AG04450 (cell line): ENCODE data around the gene CCM2L. TPM values are rescaled to one million over a fixed set of nuclear protein-coding genes. Genes with fewer than 3 reads are reported as not detected.

ENCODE experiments used
- CTCF ChIA-PET: fragments of 300-600, 350-600 bp; formaldehyde crosslinking; extraction: SDS; loops from one replicate; lab custom pipeline; 2022; ENCODE audit warnings: antibody characterized with exemption, inconsistent platforms; lab: Charles Lee
- POLR2A ChIA-PET: fragments of 350-600 bp; formaldehyde crosslinking; extraction: SDS; loops from one replicate; lab custom pipeline; 2021; ENCODE audit warnings: antibody characterized with exemption, inconsistent platforms; lab: Yijun Ruan, JAX
- DNase-seq: peaks from one replicate; pipeline ENCODE4 v3.0.0-alpha.2; 2011; ENCODE audit warnings: low read depth, low spot score
- H3K27ac ChIP-seq: one replicate; pipeline ENCODE4 v1.5.1; 2012; ENCODE audit warnings: low read depth, low read length, control low read depth
- H3K27me3 ChIP-seq: one replicate; pipeline ENCODE4 v1.6.0; 2012; ENCODE audit warnings: low read length; ENCODE audit not compliant: control insufficient read depth, insufficient read depth
- H3K4me3 ChIP-seq: 2 replicates; pipeline ENCODE4 v1.5.1; 2011; ENCODE audit warnings: mild to moderate bottlenecking, low read depth, low read length, control low read depth
- H3K9me3 ChIP-seq: 2 replicates; pipeline ENCODE4 v1.5.1; 2012; ENCODE audit warnings: low read length; ENCODE audit not compliant: control insufficient read depth, insufficient read depth
- CTCF ChIP-seq: IDR thresholded peaks from 2 replicates; pipeline ENCODE4 v1.5.1; 2011; ENCODE audit warnings: low read depth, low read length, control low read depth, inconsistent platforms
- polyA plus RNA-seq: library from polyadenylated mRNA; depleted of rRNA; stranded (reverse); fragments of >200 nt; gene quantifications from 2 replicates; pipeline ENCODE4 v1.2.3, GENCODE V29; 2011

The CCM2L gene
- polyA plus RNA-seq, 1 experiment, result not detected

DNA sequence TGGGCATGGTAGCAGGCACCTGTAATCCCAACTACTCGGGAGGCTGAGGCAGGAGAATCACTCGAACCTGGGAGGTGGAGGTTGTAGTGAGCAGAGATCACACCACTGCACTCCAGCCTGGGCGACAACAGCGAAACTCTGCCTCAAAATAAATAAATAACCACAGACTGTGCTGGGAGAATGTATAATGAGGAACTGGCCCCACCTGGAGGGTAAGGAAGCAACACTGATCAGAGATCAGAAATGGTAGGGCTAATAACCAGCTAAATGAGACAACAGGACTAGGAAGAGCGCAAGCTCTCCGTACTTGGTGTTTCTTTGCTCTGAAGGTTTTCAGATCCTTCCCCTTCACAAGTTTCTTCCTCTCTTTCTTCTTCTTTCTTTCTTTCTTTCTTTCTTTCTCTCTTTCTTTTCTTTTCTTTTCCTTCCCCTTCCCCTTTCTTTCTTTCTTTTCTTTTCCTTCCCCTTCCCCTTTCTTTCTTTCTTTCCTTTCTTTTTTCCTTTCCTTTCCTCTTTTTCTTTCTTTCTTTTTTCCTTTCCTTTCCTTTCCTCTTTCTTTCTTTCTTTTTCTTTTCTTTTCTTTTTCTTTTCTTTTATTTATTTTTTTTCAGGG is 14.6 kb downstream of the CCM2L start:
- peaks cover 51% of the 10 kb centered on the region for H3K27me3 ChIP-seq

GRCh38 chr20:32027643-32028042 is 17.4 kb downstream of the CCM2L start:
- POLR2A ChIA-PET, result no interaction called here
- CTCF ChIA-PET, result interaction anchor here (5.1 kb wide), 1 partner anchor 174 kb away, joined by 70 read pairs; no protein-coding TSS in a partner anchor
- DNase-seq, result no peak
- H3K9me3 ChIP-seq, result no peaks in the 10 kb centered on the region; the same call in 1 of the 2 replicates
- H3K27me3 ChIP-seq, result peaks cover 52% of the 10 kb centered on the region
- H3K4me3 ChIP-seq, result no peak overlapping the region
- no peak overlapping the region for H3K27ac ChIP-seq
- no peak for TF ChIP-seq CTCF

More for the DNA sequence above, 14.6 kb downstream of the CCM2L start:
- no peak for DNase-seq
- H3K4me3 ChIP-seq, result no peak overlapping the region
- no peak overlapping the region for H3K27ac ChIP-seq
- TF ChIP-seq CTCF, result no peak
- ChIA-PET CTCF (no interaction called here), POLR2A (interaction anchor here (0.6 kb wide), 1 partner anchor 29 kb away, joined by 3 read pairs; no protein-coding TSS in a partner anchor)
- H3K9me3 ChIP-seq, result no peaks in the 10 kb centered on the region

DNA sequence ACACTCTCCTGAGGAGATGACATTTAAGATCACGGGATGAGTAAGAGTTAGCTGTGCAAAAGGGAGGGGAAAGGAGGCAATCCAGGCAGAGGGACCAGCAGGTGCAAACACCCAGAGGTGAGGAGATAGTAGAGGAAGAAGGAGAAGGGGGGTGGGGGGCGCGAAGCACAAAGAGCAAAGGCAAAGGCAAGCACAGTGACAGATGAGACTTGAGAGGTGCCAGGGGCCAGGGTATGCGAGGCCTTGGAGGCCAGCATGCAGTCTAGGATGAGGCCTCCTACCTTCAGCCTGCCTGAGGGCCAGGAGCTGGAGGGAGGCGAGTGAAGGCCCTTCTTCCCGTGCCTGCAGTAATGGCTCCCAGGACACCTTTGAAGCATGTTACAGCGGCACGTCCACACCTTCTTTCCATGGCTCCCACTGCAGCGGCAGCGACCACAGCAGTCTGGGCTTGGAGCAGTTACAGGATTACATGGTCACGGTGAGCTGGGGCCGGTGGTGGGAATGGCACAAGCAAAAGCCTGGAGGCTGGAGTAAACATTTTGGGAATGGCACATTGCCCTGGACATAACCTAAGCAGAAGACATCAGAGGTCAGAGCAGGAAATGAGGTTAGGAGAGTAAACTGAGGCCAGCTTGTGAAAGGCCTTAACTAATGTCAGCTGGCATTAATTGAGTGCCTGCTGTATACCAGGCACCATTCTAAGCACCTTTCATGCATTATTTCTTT is 18.6 kb downstream of the CCM2L start:
- POLR2A ChIA-PET, result no interaction called here
- no peak overlapping the region for H3K27ac ChIP-seq
- no peak overlapping the region for H3K4me3 ChIP-seq
- no peaks in the 10 kb centered on the region; the same call in 1 of the 2 replicates for H3K9me3 ChIP-seq
- DNase-seq, result no peak
- no peak for TF ChIP-seq CTCF
- H3K27me3 ChIP-seq, result peaks cover 63% of the 10 kb centered on the region
- CTCF ChIA-PET, result interaction anchor here (4.2 to 5.1 kb wide), 2 partner anchors 175 to 205 kb away, joined by 70 to 73 read pairs; no protein-coding TSS in a partner anchor

DNA sequence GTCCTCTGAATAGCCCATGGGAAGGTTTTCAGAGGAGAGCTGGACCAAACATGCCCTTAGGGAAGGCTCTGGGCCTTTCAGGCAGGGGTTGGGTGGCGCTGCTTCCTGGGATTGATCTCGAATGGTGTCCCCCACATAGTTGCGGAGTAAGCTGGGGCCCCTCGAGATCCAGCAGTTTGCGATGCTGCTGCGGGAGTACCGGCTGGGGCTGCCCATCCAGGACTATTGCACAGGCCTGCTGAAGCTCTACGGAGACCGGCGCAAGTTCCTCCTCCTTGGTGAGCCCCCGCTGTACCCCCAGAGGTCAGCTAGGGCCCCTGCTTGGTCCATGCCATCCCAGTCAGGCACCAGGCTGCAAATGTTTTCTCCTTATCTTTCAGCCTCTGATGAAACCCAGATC is 19.3 kb downstream of the CCM2L start:
- Histone ChIP-seq H3K9me3 (no peaks in the 10 kb centered on the region; the same call in 1 of the 2 replicates), H3K27me3 (peaks cover 67% of the 10 kb centered on the region), H3K4me3 (no peak overlapping the region), H3K27ac (no peak overlapping the region)
- POLR2A ChIA-PET, result no interaction called here
- TF ChIP-seq CTCF, result no peak
- DNase-seq, result no peak
- CTCF ChIA-PET, result interaction anchor here (4.2 to 5.1 kb wide), 2 partner anchors 176 to 205 kb away, joined by 70 to 73 read pairs; no protein-coding TSS in a partner anchor
